Stimulated activated CD4-positive, alpha-beta T cell treated with anti-CD3 and anti-CD28 coated beads, Interleukin-1b, Interleukin-23, amount 100 ng/mL, for 4 hours (primary cell): Measurements from ENCODE around the gene KRT23.
"Not testable (repeated sequence)": the region's sequence is repeated elsewhere in the genome, so short reads cannot be mapped to it uniquely, and the experiment has no call there.

ENCODE experiments used
- DNase-seq, 2 donors: peaks; one replicate each; pipeline ENCODE4 v3.0.0-alpha.2; 2020; ENCODE audit warnings: low read depth in 2 of 2

KRT23 gene

GRCh38 chr17:40950176-40950575, 12.7 kb upstream of the KRT23 start:
- DNase-seq: no peak

GRCh38 chr17:40949418-40949817, 12.0 kb upstream of the KRT23 start:
- no peak for DNase-seq

GRCh38 chr17:40947929-40948328, 10.5 kb upstream of the KRT23 start:
- DNase-seq: no peak

- DNase-seq: no peak
Measured at GRCh38 chr17:40945414-40945813, 8.0 kb upstream of the KRT23 start.

- no peak for DNase-seq
Measured at GRCh38 chr17:40944531-40944930, 7.1 kb upstream of the KRT23 start.

GRCh38 chr17:40942553-40942952, 5.1 kb upstream of the KRT23 start:
- no peak for DNase-seq

GRCh38 chr17:40940266-40940665, 2.8 kb upstream of the KRT23 start:
- no peak for DNase-seq

GRCh38 chr17:40938981-40939380, 1.5 kb upstream of the KRT23 start:
- DNase-seq: no peak

- no peak for DNase-seq
Measured at GRCh38 chr17:40936976-40937375, 470 bp downstream of the KRT23 start.

GRCh38 chr17:40936437-40936971, 942 bp downstream of the KRT23 start:
- DNase-seq: no peak

GRCh38 chr17:40935624-40936023, 1.8 kb downstream of the KRT23 start:
- no peak for DNase-seq

- no peak for DNase-seq
Measured at GRCh38 chr17:40932608-40933007, 4.8 kb downstream of the KRT23 start.

GRCh38 chr17:40931311-40931710, 6.1 kb downstream of the KRT23 start:
- DNase-seq: no peak

GRCh38 chr17:40926341-40926740, 11.1 kb downstream of the KRT23 start:
- no peak for DNase-seq

- no peak for DNase-seq
Measured at GRCh38 chr17:40922239-40922638, 15.2 kb downstream of the KRT23 start.

- no peak for DNase-seq
Measured at GRCh38 chr17:40921026-40921425, 16.4 kb downstream of the KRT23 start.

GRCh38 chr17:40917116-40917515, 20.3 kb downstream of the KRT23 start:
- not testable (repeated sequence) for DNase-seq

- DNase-seq: no peak
Measured at GRCh38 chr17:40916366-40916765, 21.1 kb downstream of the KRT23 start.

- DNase-seq: no peak
Measured at GRCh38 chr17:40915721-40916256, 21.7 kb downstream of the KRT23 start.

- no peak for DNase-seq
Measured at GRCh38 chr17:40915199-40915661, 22.2 kb downstream of the KRT23 start.

GRCh38 chr17:40914075-40914855, 23.2 kb downstream of the KRT23 start:
- no peak for DNase-seq

GRCh38 chr17:40912486-40913210, 24.8 kb downstream of the KRT23 start:
- no peak for DNase-seq

GRCh38 chr17:40910441-40910841, 27.0 kb downstream of the KRT23 start:
- no peak for DNase-seq
